ENCODE measurements around the gene KSR2.

GRCh38 chr12:117733549-117733805, 235.3 kb downstream of the KSR2 start:
- TF ChIP-seq POLR2A (IDR thresholded peaks at IDR 0.05; ENCODE audit: low read depth, low read length) (no peak), POLR2AphosphoS5 (IDR thresholded peaks at IDR 0.05; ENCODE audit: low read depth, low read length) (no peak), PAX5 (IDR thresholded peaks at IDR 0.05; ENCODE audit: insufficient read depth, low read length, severe bottlenecking) (no peak), TAF1 (IDR thresholded peaks at IDR 0.05; ENCODE audit: low read depth, low read length) (no peak)

All from GM12891 (cell line).